ENCODE data around the gene SOS1.
A peak's percentile ranks its signal among the peaks of the same experiment; 100 is the strongest.
"Not testable (repeated sequence)": the region's sequence is repeated elsewhere in the genome, so short reads cannot be mapped to it uniquely, and the experiment has no call there.

SOS1 gene

GRCh38 chr2:39059366-39059952 is 61.4 kb downstream of the SOS1 start:
- H3K4me3 ChIP-seq (ENCODE audit: low read length): no peak overlapping the region
- DNase-seq (ENCODE audit: low read depth, low spot score): peak; percentile 41

- no peak overlapping the region for H3K4me3 ChIP-seq (ENCODE audit: low read length)
- DNase-seq (ENCODE audit: low read depth, low spot score): no peak
These were observed 62.8 kb downstream of the SOS1 start for GRCh38 chr2:39058101-39058500.

- not testable (repeated sequence) for H3K4me3 ChIP-seq (ENCODE audit: low read length); DNase-seq (ENCODE audit: low read depth, low spot score)
These were observed 68.2 kb downstream of the SOS1 start for GRCh38 chr2:39052665-39053064.

DNA sequence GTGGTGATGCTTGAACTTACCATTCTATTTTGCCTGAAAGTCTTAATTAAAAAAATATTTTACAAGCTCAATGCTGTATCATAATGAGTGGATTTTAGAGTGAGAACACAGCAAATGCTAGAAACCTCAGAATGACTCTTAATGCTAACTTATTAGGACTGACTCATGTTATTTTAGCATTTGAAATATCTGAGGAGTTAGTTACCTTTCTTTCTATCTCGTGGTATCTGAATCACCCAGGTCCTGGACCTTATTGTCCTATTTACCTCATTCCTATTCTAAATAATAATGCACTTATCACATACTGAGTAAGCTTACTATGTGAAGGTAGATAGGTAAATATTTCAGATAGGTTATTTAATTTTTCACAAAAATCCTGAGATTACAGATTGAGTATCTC is 70.7 kb downstream of the SOS1 start:
- H3K4me3 ChIP-seq (ENCODE audit: low read length): no peak overlapping the region
- no peak for DNase-seq (ENCODE audit: low read depth, low spot score)

DNA sequence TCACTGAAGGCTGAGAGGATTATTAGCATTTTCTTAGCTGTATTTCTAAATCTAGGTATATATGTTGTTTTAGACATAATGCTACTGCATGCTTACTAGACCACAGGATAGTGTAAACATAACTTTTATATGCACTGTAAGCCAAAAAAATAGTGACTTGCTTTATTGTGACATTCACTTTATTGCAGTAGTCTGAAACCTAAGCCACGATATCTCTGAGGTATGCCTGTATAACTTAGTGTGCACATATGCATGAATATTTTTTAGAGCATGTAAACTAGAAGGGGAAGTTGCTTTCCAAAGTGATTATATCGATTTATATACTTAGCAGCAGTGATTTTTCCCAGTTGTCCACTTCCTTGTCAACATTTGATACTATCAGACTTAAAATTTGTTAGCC is 81.8 kb downstream of the SOS1 start:
- H3K4me3 ChIP-seq (ENCODE audit: low read length): no peak overlapping the region
- no peak for DNase-seq (ENCODE audit: low read depth, low spot score)

- no peak for DNase-seq (ENCODE audit: low read depth, low spot score)
These were observed 86.9 kb downstream of the SOS1 start for GRCh38 chr2:39033980-39034379.

DNA sequence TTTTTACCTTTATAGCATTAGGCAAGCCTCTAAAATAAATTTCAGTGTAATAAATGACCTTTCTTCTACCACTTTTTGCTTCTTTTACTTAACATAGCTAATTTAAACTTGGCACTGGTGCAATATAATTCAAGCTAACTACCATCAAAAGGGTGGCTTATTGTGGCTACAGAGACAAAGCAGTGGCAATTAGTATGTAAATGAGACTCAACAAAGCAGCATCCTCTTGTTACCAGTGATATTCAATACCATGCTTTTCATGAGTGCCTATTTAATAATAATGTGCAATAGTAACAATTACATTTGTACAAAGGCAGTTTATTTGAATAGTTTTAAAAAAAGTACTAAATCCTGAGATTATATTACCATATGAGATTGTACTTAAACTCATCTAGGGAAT is 93.4 kb downstream of the SOS1 start:
- DNase-seq (ENCODE audit: low read depth, low spot score): no peak

More at GRCh38 chr2:39033980-39034379, 86.9 kb downstream of the SOS1 start:
- no peak overlapping the region for H3K4me3 ChIP-seq (ENCODE audit: low read length)

GRCh38 chr2:39024833-39025232 is 96.0 kb downstream of the SOS1 start:
- DNase-seq (ENCODE audit: low read depth, low spot score): no peak
- no peak overlapping the region for H3K4me3 ChIP-seq (ENCODE audit: low read length)

More for the DNA sequence above, 93.4 kb downstream of the SOS1 start:
- H3K4me3 ChIP-seq (ENCODE audit: low read length): no peak overlapping the region

GRCh38 chr2:39023649-39024048 is 97.2 kb downstream of the SOS1 start:
- DNase-seq (ENCODE audit: low read depth, low spot score): no peak
- H3K4me3 ChIP-seq (ENCODE audit: low read length): no peak overlapping the region

- no peak for DNase-seq (ENCODE audit: low read depth, low spot score)
- no peak overlapping the region for H3K4me3 ChIP-seq (ENCODE audit: low read length)
These were observed 98.1 kb downstream of the SOS1 start for GRCh38 chr2:39022642-39023235.

- no peak overlapping the region for H3K4me3 ChIP-seq (ENCODE audit: low read length)
These were observed 100.5 kb downstream of the SOS1 start for GRCh38 chr2:39020383-39020782.

GRCh38 chr2:39018638-39019037 is 102.2 kb downstream of the SOS1 start:
- H3K4me3 ChIP-seq (ENCODE audit: low read length): no peak overlapping the region
- DNase-seq (ENCODE audit: low read depth, low spot score): no peak

More at GRCh38 chr2:39020383-39020782, 100.5 kb downstream of the SOS1 start:
- DNase-seq (ENCODE audit: low read depth, low spot score): no peak

GRCh38 chr2:39017334-39017733 is 103.5 kb downstream of the SOS1 start:
- H3K4me3 ChIP-seq (ENCODE audit: low read length): no peak overlapping the region
- no peak for DNase-seq (ENCODE audit: low read depth, low spot score)

GRCh38 chr2:39015424-39015823 is 105.4 kb downstream of the SOS1 start:
- H3K4me3 ChIP-seq (ENCODE audit: low read length): no peak overlapping the region
- no peak for DNase-seq (ENCODE audit: low read depth, low spot score)

GRCh38 chr2:39013871-39014270 is 107.0 kb downstream of the SOS1 start:
- DNase-seq (ENCODE audit: low read depth, low spot score): no peak
- no peak overlapping the region for H3K4me3 ChIP-seq (ENCODE audit: low read length)

DNA sequence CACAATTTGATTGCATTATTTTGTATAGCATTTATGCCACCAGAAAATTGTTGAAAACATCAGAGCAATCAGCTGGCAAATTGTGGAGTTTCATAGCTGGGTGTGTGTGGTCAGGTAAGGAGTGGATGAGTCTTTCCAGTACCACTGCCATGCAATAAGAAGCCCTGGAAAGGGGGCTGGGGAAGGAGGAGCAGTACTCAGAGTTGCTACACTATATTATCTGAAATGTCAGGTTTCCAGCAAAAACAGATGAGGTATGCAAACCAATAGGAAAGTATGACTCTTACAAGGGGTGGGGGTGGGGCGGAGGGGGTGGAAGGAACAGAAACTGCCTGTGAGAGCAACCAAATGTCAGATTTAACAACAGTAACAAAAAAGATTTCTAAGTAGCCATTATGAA is 112.2 kb downstream of the SOS1 start:
- no peak for DNase-seq (ENCODE audit: low read depth, low spot score)
- H3K4me3 ChIP-seq (ENCODE audit: low read length): no peak overlapping the region

DNA sequence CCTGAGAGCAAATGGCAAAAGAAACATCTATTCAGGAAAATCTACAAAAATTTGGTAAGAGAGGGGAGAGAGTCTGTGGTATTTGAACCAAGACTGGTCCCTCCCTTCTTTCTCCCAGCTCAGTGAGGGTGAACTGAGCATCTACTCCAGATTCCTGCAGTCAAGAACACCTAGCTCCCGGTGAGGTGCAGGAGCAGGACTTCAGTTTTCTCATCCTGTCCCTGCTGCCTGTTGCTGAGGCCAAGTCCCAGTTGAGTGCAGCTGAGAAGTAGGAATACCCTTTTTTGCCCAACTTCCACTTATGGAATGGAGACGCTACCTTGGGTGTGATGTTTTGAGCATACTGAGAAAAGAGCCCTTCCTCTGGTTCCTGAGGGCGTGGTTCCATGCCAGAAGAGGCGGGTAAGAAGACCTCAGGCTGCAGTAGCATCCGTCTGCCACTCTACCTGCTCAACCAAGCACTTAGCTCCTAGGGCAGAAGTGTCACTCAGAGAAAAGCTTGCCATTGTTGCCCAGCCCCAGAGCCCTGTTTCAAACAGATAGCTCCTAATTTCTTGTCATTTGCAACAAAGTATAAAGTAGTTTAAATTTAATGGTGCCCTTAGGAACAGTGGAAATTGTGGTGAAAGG is 112.9 kb downstream of the SOS1 start:
- no peak for DNase-seq (ENCODE audit: low read depth, low spot score)
- no peak overlapping the region for H3K4me3 ChIP-seq (ENCODE audit: low read length)

DNA sequence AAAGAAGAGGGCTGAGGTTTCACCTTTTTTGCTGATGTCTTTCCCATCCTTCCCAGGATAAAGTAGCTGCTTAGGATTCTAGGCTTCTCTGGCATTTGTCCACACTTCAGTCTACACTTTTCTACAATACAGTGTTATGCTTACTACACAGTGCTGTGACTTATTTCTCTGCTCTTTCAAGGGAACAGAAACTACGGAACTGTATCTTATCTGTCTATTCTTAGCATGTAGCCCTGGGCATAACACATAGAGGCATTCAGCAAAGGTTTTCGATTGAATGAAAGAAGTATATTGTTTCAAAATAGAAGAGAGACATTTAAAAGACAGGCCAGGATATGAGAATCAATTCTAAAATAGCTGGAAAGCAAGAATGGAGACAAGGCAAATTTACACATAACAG is 120.3 kb downstream of the SOS1 start:
- H3K4me3 ChIP-seq (ENCODE audit: low read length): no peak overlapping the region
- DNase-seq (ENCODE audit: low read depth, low spot score): no peak

DNA sequence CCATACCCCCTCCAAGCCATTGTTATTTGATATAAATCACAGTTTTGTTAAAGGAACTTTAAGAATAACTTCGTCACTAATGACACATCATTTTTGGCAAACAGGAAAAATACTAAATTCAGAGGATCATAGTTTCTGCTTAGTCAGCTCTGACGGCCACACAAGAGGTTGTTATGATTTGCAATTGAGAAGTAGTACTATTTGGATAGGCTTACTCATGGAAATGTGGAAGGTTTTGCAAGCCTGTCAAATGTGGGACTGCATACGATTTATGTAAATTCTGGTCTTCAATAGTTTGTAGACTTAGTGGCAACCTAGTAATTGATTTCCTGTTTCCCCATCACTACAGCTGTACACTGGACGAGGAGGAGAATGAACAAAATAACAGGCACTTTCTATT is 123.1 kb downstream of the SOS1 start:
- DNase-seq (ENCODE audit: low read depth, low spot score): no peak
- H3K4me3 ChIP-seq (ENCODE audit: low read length): no peak overlapping the region

- no peak for DNase-seq (ENCODE audit: low read depth, low spot score)
These were observed 129.0 kb downstream of the SOS1 start for GRCh38 chr2:38991899-38992298.

DNA sequence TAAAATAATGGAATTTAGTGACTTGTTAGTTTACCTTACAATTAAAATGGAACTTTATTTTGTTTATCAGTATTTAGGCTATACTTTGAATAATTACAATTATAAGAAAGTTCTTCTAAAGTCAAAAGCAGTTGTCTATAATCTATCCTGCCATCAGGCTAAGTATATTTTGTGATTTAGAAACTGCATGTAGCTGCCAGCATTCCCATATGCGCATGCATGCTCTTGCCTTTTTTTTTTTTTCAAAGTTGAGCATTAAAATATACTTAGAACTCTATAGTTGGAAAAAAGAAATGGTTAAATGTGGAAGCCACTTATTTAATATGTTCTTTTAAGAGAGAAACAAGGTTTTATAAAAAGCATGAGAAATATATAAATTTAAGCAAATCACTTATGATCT is 132.1 kb downstream of the SOS1 start:
- H3K4me3 ChIP-seq (ENCODE audit: low read length): no peak overlapping the region
- no peak for DNase-seq (ENCODE audit: low read depth, low spot score)

More at GRCh38 chr2:38991899-38992298, 129.0 kb downstream of the SOS1 start:
- H3K4me3 ChIP-seq (ENCODE audit: low read length): no peak overlapping the region
